ENCODE measurements around the gene HHIPL1.

The HHIPL1 gene

DNA sequence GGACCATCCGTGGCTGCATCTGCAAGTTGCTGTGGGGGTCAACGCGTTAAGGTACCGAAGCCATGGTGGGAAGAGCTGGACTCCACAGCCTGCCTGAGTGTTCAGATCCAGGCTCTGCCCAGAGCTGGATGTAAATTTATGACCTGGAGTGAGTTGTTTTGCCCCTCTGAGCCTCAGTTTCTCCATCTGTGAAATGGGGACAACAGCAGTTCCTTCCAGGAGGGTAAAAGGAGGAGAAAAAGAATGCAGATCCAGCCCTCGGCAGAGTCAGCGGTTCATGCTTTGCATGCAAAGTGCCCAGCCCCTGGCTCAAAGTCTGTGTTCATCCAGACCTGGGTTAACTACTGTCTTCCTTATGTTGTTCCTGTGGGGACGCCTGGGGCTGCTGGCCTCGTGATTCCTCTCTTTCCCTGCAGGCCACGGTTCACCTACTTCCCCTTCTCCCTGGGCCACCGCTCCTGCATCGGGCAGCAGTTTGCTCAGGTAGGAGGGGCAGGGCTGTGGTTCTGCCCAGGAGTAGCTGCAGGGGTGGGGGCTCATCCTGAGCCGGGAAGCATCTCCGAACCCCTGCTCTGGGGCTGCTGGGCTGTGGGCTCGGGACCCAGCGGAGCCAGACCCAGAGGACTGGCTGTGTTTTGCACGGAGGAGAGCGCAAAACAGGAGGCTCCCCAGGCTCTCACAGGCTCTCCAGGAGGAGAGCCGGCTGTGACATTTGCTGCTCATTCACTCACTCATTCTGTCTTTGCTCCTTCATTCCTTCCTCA lies 81.0 kb downstream of the HHIPL1 start:
- in situ Hi-C loops (cut with MboI; ENCODE audit: low sequenced_read_pairs) = no loop called here

DNA sequence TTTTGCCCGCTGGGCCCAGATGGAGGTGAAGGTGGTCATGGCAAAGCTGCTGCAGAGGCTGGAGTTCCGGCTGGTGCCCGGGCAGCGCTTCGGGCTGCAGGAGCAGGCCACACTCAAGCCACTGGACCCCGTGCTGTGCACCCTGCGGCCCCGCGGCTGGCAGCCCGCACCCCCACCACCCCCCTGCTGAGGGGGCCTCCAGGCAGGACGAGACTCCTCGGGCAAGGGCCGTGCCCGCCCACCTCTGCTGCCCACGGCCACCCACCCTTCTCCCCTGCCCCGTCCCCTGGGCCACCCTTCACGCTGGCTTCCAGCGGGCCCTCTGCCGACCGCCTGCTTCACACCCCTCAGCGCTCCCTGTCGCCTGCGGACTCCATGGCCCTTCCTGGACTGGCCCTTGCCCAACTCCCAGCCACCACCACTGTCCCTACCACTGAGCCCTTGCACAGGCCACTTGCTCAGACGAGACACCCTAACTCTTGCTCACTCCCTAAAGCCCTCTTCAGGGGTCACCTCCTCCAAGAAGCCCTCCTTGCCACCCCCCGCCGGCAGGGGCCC lies 81.7 kb downstream of the HHIPL1 start:
- in situ Hi-C loops (cut with MboI; ENCODE audit: low sequenced_read_pairs) = no loop called here

DNA sequence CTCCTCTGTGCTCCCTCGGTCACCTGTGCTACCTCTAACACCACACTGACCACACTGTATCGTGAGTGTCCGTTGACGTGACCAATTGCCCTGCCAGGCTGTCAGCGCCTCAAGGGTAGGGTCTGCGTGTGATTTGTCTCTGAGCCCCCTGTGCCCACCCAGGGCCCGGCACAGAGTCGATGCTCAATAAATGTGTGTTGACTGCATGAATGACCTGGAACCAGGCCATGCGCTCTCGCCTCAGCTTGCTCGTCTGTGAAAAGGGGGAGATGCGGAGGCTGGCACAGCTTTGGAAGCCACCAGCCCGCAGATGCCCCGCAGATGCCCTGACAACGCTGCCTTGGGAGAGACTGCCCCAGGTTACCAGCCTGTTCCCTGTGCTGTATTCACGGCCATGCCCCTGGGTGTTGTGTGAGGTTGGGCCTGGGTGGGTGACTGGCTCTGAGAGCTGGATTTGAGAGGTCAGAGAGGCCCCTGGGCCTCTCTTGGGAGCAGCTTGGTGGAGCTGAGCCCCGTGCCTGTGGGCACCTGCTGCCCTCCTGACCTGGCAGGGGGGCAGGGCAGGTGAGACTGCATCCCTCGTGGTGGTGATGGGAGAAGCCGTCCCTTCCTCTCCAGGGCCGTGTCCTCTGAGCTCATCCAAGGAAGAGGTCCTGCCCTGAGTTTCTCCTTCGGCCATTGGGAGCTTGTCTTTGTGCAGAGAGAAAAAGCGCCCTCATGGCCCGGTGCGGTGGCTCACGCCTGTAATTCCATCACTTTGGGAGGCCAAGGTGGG lies 82.4 kb downstream of the HHIPL1 start:
- in situ Hi-C loops (cut with MboI; ENCODE audit: low sequenced_read_pairs) = no loop called here

DNA sequence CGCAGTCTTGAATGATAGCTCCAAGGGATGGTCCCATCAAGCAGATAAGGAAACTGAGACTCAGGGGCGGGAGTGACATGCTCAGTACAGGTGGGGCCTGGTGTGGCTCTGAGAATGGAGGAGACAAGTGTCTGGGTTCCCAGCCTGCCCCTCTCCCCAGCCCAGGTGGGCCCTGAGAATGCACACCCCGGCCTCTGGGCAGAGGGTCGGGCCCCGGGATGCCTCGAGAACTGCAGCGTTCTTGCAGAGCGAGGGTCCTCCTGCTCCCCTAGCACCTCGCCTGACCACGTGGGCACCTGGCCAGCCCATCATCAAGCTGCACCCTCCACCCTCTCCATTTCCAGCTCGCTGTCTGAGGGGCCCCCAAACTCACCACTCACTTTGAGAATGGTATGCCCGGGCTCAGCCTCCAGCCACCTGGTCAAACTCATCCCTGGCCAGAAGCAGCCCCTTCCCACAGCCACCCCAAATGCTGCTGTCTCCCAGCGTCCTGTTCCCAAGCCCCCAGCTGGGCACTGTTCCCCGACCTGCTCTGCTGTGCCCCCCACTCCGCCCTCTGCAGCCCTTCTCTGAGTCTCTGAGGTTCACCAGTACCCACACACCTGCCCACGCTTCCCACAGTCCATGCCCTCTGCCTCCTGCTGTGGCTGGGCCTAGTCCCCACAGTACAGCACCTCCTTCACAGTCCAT lies 83.4 kb downstream of the HHIPL1 start:
- in situ Hi-C loops (cut with MboI; ENCODE audit: low sequenced_read_pairs) = no loop called here

DNA sequence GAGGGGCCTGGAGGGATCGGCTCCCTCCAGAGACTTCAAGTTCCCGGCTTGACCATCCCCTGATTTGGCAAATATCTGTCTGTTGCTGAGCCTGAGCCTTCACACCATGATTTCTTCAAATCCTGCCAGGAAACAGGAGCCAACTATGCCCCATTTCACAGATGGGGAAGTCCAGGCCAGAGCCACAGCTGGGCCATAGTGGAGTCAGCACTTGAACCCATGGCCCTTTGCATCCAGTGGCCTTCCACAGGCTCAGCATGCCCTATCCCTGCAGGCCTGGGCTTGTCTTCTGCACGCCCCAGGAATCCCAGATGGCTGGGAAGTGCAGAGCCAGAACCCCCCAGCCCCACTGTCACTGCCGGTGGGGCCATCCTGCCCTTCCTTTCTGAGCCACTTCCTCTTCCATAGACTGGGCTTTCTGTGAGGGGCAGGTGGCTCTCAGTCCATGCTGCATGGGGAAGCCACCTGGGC lies 84.1 kb downstream of the HHIPL1 start:
- in situ Hi-C loops (cut with MboI; ENCODE audit: low sequenced_read_pairs) = no loop called here

Measured in HL-60/S4 (cell line).